Measurements from ENCODE around the gene ATP13A3. TPM values are rescaled to one million over a fixed set of nuclear protein-coding genes. Genes with fewer than 3 reads are reported as not detected.

Gene ATP13A3
- total and polyA plus RNA-seq, 9 of the 15 experiments (the other 6 are each of a cell fraction or from before 2014, with no cell fraction given), result 16.6 to 135 (median 86.6) TPM

GRCh38 chr3:194465920-194466570 lies 20.8 kb downstream of the ATP13A3 start (continued):
- TF ChIP-seq E4F1 (CRISPR knock-in tag; IDR thresholded peaks at IDR 0.05; ENCODE audit: borderline replicate concordance) (no peak), ZNF174 (CRISPR knock-in tag; IDR thresholded peaks at IDR 0.05) (no peak), USF1 (CRISPR knock-in tag; IDR thresholded peaks at IDR 0.05) (no peak), ZNF592 (IDR thresholded peaks at IDR 0.05) (no peak), ETS1 (conservative IDR thresholded peaks at IDR 0.05; ENCODE audit: control insufficient read depth, low read depth, low read length) (no peak), RBFOX2 (IDR thresholded peaks at IDR 0.05; ENCODE audit: low read depth, low read length) (no peak)
